Loucy (cell line): ENCODE measurements around the gene CUL4B.
"Not testable (repeated sequence)": the region's sequence is repeated elsewhere in the genome, so short reads cannot be mapped to it uniquely, and the experiment has no call there.

Experiments used
- CTCF ChIP-seq: fragments of 200-600 bp; sonication (generic); conservative IDR thresholded peaks from 2 replicates; pipeline ENCODE4 v1.5.1; 2014; ENCODE audit warnings: mild to moderate bottlenecking, antibody characterized with exemption, low read length
- EZH2phosphoT487 ChIP-seq: fragments of 200-600 bp; IDR thresholded peaks from 2 replicates; pipeline ENCODE4 v1.6.1; 2018; ENCODE audit warnings: antibody characterized with exemption, mild to moderate bottlenecking, moderate library complexity, borderline replicate concordance

- TF ChIP-seq CTCF, EZH2phosphoT487: not testable (repeated sequence)
Observed at GRCh38 chrX:120490119-120490518, 70.6 kb downstream of the CUL4B start.
